DND-41 (cell line): ENCODE measurements around the gene TAB2.
"Not testable (repeated sequence)": the region's sequence is repeated elsewhere in the genome, so short reads cannot be mapped to it uniquely, and the experiment has no call there.

Source experiments
- ATAC-seq: fragments of 200-7000 bp; cut with Tn5 transposase; 3 replicates; pipeline ENCODE4 v1.9.1; 2021; ENCODE audit warnings: low read depth; ENCODE audit not compliant: insufficient read depth
- DNase-seq: peaks from one replicate; pipeline ENCODE4 v3.0.0-alpha.2; 2020
- H2AFZ ChIP-seq: 2 replicates; pipeline ENCODE4 v1.6.0; 2012; ENCODE audit warnings: low read depth, low read length
- H3K27ac ChIP-seq: 2 replicates; pipeline ENCODE4 v1.5.1; 2012; ENCODE audit warnings: low read length, inconsistent platforms
- H3K27me3 ChIP-seq: fragments of 200-600 bp; sonication (generic); 2 replicates; pipeline ENCODE4 v1.6.0; 2012; ENCODE audit warnings: low read length, mild to moderate bottlenecking, inconsistent platforms; ENCODE audit not compliant: insufficient read depth, poor library complexity
- H3K36me3 ChIP-seq: 2 replicates; pipeline ENCODE4 v1.5.1; 2012; ENCODE audit warnings: low read length, inconsistent platforms; ENCODE audit not compliant: insufficient read depth
- H3K4me1 ChIP-seq: 2 replicates; pipeline ENCODE4 v1.5.1; 2012; ENCODE audit warnings: mild to moderate bottlenecking, low read length; ENCODE audit not compliant: insufficient read depth
- H3K4me2 ChIP-seq: 2 replicates; pipeline ENCODE4 v1.6.0; 2012; ENCODE audit warnings: mild to moderate bottlenecking, moderate library complexity, low read length, inconsistent platforms; ENCODE audit not compliant: insufficient read depth
- H3K4me3 ChIP-seq, 2 experiments: fragments of 200-600 bp in 1 of 2; shearing (Covaris generic) in 1 of 2; 2 replicates each; pipeline ENCODE4 v1.5.1; 2012 to 2016; ENCODE audit warnings: inconsistent platforms in 2 of 2, low read length in 2 of 2, mild to moderate bottlenecking in 2 of 2, low read depth in 1 of 2, moderate library complexity in 1 of 2
- H3K79me2 ChIP-seq: 2 replicates; pipeline ENCODE4 v1.6.0; 2012; ENCODE audit warnings: low read length, inconsistent platforms; ENCODE audit not compliant: insufficient read depth
- H3K9ac ChIP-seq: 2 replicates; pipeline ENCODE4 v1.6.0; 2012; ENCODE audit warnings: low read depth, mild to moderate bottlenecking, inconsistent platforms, low read length, moderate library complexity
- H3K9me3 ChIP-seq: 2 replicates; pipeline ENCODE4 v1.5.1; 2012; ENCODE audit warnings: low read length, moderate library complexity, mild to moderate bottlenecking, inconsistent platforms; ENCODE audit not compliant: insufficient read depth, severe bottlenecking
- H4K20me1 ChIP-seq: 2 replicates; pipeline ENCODE4 v1.6.0; 2012; ENCODE audit warnings: low read length; ENCODE audit not compliant: insufficient read depth
- CTCF ChIP-seq: IDR thresholded peaks from 2 replicates; pipeline ENCODE4 v1.5.1; 2012; ENCODE audit warnings: borderline replicate concordance, low read length, moderate library complexity, mild to moderate bottlenecking; ENCODE audit not compliant: poor library complexity, severe bottlenecking; ENCODE audit errors: extremely low read depth
- EZH2 ChIP-seq: IDR thresholded peaks from 3 replicates; pipeline ENCODE4 v1.6.1; 2012; ENCODE audit warnings: borderline replicate concordance, low read depth, mild to moderate bottlenecking, moderate library complexity, low read length, inconsistent platforms; ENCODE audit not compliant: severe bottlenecking

The TAB2 gene

GRCh38 chr6:149458806-149459205 lies 141.3 kb downstream of the TAB2 start:
- no peak for ATAC-seq
- TF ChIP-seq EZH2, result no peak
- TF ChIP-seq CTCF, result no peak
- no peaks in the 10 kb centered on the region for H3K36me3 ChIP-seq
- H4K20me1 ChIP-seq, result no peaks in the 10 kb centered on the region
- H3K4me2 ChIP-seq, result no peak overlapping the region
- no peaks in the 10 kb centered on the region for H3K9me3 ChIP-seq
- no peak overlapping the region for H3K4me3 ChIP-seq
- H3K4me1 ChIP-seq, result no peaks in the 10 kb centered on the region
- H3K27me3 ChIP-seq, result no peaks in the 10 kb centered on the region
- no peak overlapping the region for H3K9ac ChIP-seq
- H2AFZ ChIP-seq, result no peak overlapping the region
- no peak for DNase-seq
- no peak overlapping the region for H3K27ac ChIP-seq
- H3K79me2 ChIP-seq, result no peaks in the 10 kb centered on the region

DNA sequence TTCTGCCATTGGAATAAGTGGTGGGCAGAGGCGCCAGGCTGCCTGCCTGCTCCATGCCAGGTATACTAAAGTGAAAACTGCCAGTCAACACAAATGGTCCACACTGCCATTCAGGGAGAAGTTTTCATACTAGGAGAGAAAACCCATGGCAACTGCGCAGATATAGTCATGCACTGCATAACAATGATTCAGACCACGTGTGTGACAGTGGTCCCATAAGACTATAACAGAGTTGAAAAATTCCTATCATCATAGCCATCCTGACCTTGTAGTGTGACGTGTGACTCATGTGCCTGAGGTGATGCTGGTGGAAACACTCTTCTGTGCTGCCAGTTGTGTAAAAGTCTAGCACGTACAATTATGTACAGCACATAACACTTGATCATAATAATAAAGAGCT lies 142.2 kb downstream of the TAB2 start:
- Histone ChIP-seq H3K9ac (no peak overlapping the region), H2AFZ (no peak overlapping the region), H3K36me3 (no peaks in the 10 kb centered on the region), H3K9me3 (no peaks in the 10 kb centered on the region), H3K27ac (no peak overlapping the region), H3K4me3 (no peak overlapping the region), H3K27me3 (no peaks in the 10 kb centered on the region), H3K79me2 (no peaks in the 10 kb centered on the region), H4K20me1 (no peaks in the 10 kb centered on the region), H3K4me1 (no peaks in the 10 kb centered on the region), H3K4me2 (no peak overlapping the region)
- TF ChIP-seq CTCF (no peak), EZH2 (no peak)
- DNase-seq, result no peak
- ATAC-seq, result no peak

GRCh38 chr6:149460249-149460648 lies 142.7 kb downstream of the TAB2 start:
- not testable (repeated sequence) for H3K27me3 ChIP-seq, H4K20me1 ChIP-seq

More at GRCh38 chr6:149460249-149460648, 142.7 kb downstream of the TAB2 start:
- not testable (repeated sequence) for H3K9ac ChIP-seq, ATAC-seq, DNase-seq, H3K79me2 ChIP-seq, H3K4me3 ChIP-seq, H3K4me2 ChIP-seq, H3K4me1 ChIP-seq, H3K9me3 ChIP-seq, H3K27ac ChIP-seq, H2AFZ ChIP-seq, H3K36me3 ChIP-seq
